ENCODE data around the gene SHBG.
"Not testable (repeated sequence)": the region's sequence is repeated elsewhere in the genome, so short reads cannot be mapped to it uniquely, and the experiment has no call there.

The SHBG gene

GRCh38 chr17:7589204-7589868 is 40.6 kb upstream of the SHBG start:
- H3K9me3 ChIP-seq (ENCODE audit: control insufficient read depth in 2 of 2, low read length in 2 of 2) = no peaks in the 10 kb centered on the region
- no peaks in the 10 kb centered on the region for H3K27me3 ChIP-seq (ENCODE audit: control insufficient read depth in 2 of 2, insufficient read depth in 2 of 2, low read length in 2 of 2)
- H3K4me3 ChIP-seq (ENCODE audit: low read length in 2 of 2) = peak overlapping the region; percentile 31 to 45
- H3K27ac ChIP-seq (ENCODE audit: low read depth in 2 of 2, low read length in 2 of 2) = peak overlapping the region in 1 of 2 donors; percentile 43
- H3K4me1 ChIP-seq (ENCODE audit: control insufficient read depth in 2 of 2, insufficient read depth in 2 of 2, low read length in 2 of 2) = peaks cover 6 to 11% of the 10 kb centered on the region in 2 donors
- H3K36me3 ChIP-seq (ENCODE audit: control insufficient read depth in 2 of 2, insufficient read depth in 2 of 2, low read length in 2 of 2) = peaks cover 40 to 46% of the 10 kb centered on the region in 2 donors
- H3K9ac ChIP-seq (ENCODE audit: low read depth in 1 of 2, low read length in 2 of 2) = peak overlapping the region; percentile 32 to 50

GRCh38 chr17:7589891-7590691 is 39.8 kb upstream of the SHBG start, which contains the start of gene SOX15:
SOX15 (minus strand) TSS chr17:7590094; CDS start chr17:7589676, 418 bp downstream.
- Histone ChIP-seq H3K9ac (ENCODE audit: low read depth in 1 of 2, low read length in 2 of 2) (peak within 1 kb of the TSS; percentile 32 to 50), H3K4me3 (ENCODE audit: low read length in 2 of 2) (peak within 1 kb of the TSS; percentile 31 to 45), H3K27ac (ENCODE audit: low read depth in 2 of 2, low read length in 2 of 2) (peak within 1 kb of the TSS in 1 of 2 donors; percentile 43), H3K4me1 (ENCODE audit: control insufficient read depth in 2 of 2, insufficient read depth in 2 of 2, low read length in 2 of 2) (peaks cover 4 to 11% of the 10 kb centered on the region in 2 donors), H3K27me3 (ENCODE audit: control insufficient read depth in 2 of 2, insufficient read depth in 2 of 2, low read length in 2 of 2) (no peaks in the 10 kb centered on the region), H3K9me3 (ENCODE audit: control insufficient read depth in 2 of 2, low read length in 2 of 2) (no peaks in the 10 kb centered on the region), H3K36me3 (ENCODE audit: control insufficient read depth in 2 of 2, insufficient read depth in 2 of 2, low read length in 2 of 2) (peaks cover 45 to 54% of the 10 kb centered on the region in 2 donors)

GRCh38 chr17:7590743-7591142 is 39.2 kb upstream of the SHBG start:
- peaks cover 4 to 11% of the 10 kb centered on the region in 2 donors for H3K4me1 ChIP-seq (ENCODE audit: control insufficient read depth in 2 of 2, insufficient read depth in 2 of 2, low read length in 2 of 2)
- H3K27me3 ChIP-seq (ENCODE audit: control insufficient read depth in 2 of 2, insufficient read depth in 2 of 2, low read length in 2 of 2) = no peaks in the 10 kb centered on the region
- no peak overlapping the region for H3K4me3 ChIP-seq (ENCODE audit: low read length in 2 of 2)
- H3K36me3 ChIP-seq (ENCODE audit: control insufficient read depth in 2 of 2, insufficient read depth in 2 of 2, low read length in 2 of 2) = peaks cover 52 to 60% of the 10 kb centered on the region in 2 donors
- no peaks in the 10 kb centered on the region for H3K9me3 ChIP-seq (ENCODE audit: control insufficient read depth in 2 of 2, low read length in 2 of 2)
- H3K9ac ChIP-seq (ENCODE audit: low read depth in 1 of 2, low read length in 2 of 2) = no peak overlapping the region
- H3K27ac ChIP-seq (ENCODE audit: low read depth in 2 of 2, low read length in 2 of 2) = no peak overlapping the region

GRCh38 chr17:7591596-7591995 is 38.3 kb upstream of the SHBG start:
- Histone ChIP-seq H3K27ac (ENCODE audit: low read depth in 2 of 2, low read length in 2 of 2) (no peak overlapping the region), H3K4me3 (ENCODE audit: low read length in 2 of 2) (no peak overlapping the region), H3K36me3 (ENCODE audit: control insufficient read depth in 2 of 2, insufficient read depth in 2 of 2, low read length in 2 of 2) (peaks cover 57 to 65% of the 10 kb centered on the region in 2 donors), H3K9me3 (ENCODE audit: control insufficient read depth in 2 of 2, low read length in 2 of 2) (no peaks in the 10 kb centered on the region), H3K9ac (ENCODE audit: low read depth in 1 of 2, low read length in 2 of 2) (no peak overlapping the region), H3K4me1 (ENCODE audit: control insufficient read depth in 2 of 2, insufficient read depth in 2 of 2, low read length in 2 of 2) (peaks cover 4 to 11% of the 10 kb centered on the region in 2 donors), H3K27me3 (ENCODE audit: control insufficient read depth in 2 of 2, insufficient read depth in 2 of 2, low read length in 2 of 2) (no peaks in the 10 kb centered on the region)

- no peak overlapping the region for H3K27ac ChIP-seq (ENCODE audit: low read depth in 2 of 2, low read length in 2 of 2)
- H3K4me3 ChIP-seq (ENCODE audit: low read length in 2 of 2) = no peak overlapping the region
- peaks cover 4 to 11% of the 10 kb centered on the region in 2 donors for H3K4me1 ChIP-seq (ENCODE audit: control insufficient read depth in 2 of 2, insufficient read depth in 2 of 2, low read length in 2 of 2)
- H3K9me3 ChIP-seq (ENCODE audit: control insufficient read depth in 2 of 2, low read length in 2 of 2) = no peaks in the 10 kb centered on the region
- H3K36me3 ChIP-seq (ENCODE audit: control insufficient read depth in 2 of 2, insufficient read depth in 2 of 2, low read length in 2 of 2) = peaks cover 48 to 60% of the 10 kb centered on the region in 2 donors
- H3K9ac ChIP-seq (ENCODE audit: low read depth in 1 of 2, low read length in 2 of 2) = no peak overlapping the region
- no peaks in the 10 kb centered on the region for H3K27me3 ChIP-seq (ENCODE audit: control insufficient read depth in 2 of 2, insufficient read depth in 2 of 2, low read length in 2 of 2)
These were observed 37.4 kb upstream of the SHBG start for GRCh38 chr17:7592422-7593021.

GRCh38 chr17:7593296-7593695 is 36.6 kb upstream of the SHBG start:
- H3K4me1 ChIP-seq (ENCODE audit: control insufficient read depth in 2 of 2, insufficient read depth in 2 of 2, low read length in 2 of 2) = peaks cover 4 to 9% of the 10 kb centered on the region in 2 donors
- H3K4me3 ChIP-seq (ENCODE audit: low read length in 2 of 2) = no peak overlapping the region
- H3K27me3 ChIP-seq (ENCODE audit: control insufficient read depth in 2 of 2, insufficient read depth in 2 of 2, low read length in 2 of 2) = no peaks in the 10 kb centered on the region
- no peaks in the 10 kb centered on the region for H3K9me3 ChIP-seq (ENCODE audit: control insufficient read depth in 2 of 2, low read length in 2 of 2)
- H3K36me3 ChIP-seq (ENCODE audit: control insufficient read depth in 2 of 2, insufficient read depth in 2 of 2, low read length in 2 of 2) = peaks cover 42 to 54% of the 10 kb centered on the region in 2 donors
- H3K9ac ChIP-seq (ENCODE audit: low read depth in 1 of 2, low read length in 2 of 2) = no peak overlapping the region
- H3K27ac ChIP-seq (ENCODE audit: low read depth in 2 of 2, low read length in 2 of 2) = no peak overlapping the region

GRCh38 chr17:7597561-7597960 is 32.4 kb upstream of the SHBG start:
- not testable (repeated sequence) for H3K27ac ChIP-seq (ENCODE audit: low read depth in 2 of 2, low read length in 2 of 2); H3K27me3 ChIP-seq (ENCODE audit: control insufficient read depth in 2 of 2, insufficient read depth in 2 of 2, low read length in 2 of 2); H3K4me3 ChIP-seq (ENCODE audit: low read length in 2 of 2); H3K9ac ChIP-seq (ENCODE audit: low read depth in 1 of 2, low read length in 2 of 2); H3K9me3 ChIP-seq (ENCODE audit: control insufficient read depth in 2 of 2, low read length in 2 of 2); H3K4me1 ChIP-seq (ENCODE audit: control insufficient read depth in 2 of 2, insufficient read depth in 2 of 2, low read length in 2 of 2)
- peaks cover 40 to 70% of the 10 kb centered on the region in 2 donors for H3K36me3 ChIP-seq (ENCODE audit: control insufficient read depth in 2 of 2, insufficient read depth in 2 of 2, low read length in 2 of 2)

GRCh38 chr17:7606280-7606679 is 23.7 kb upstream of the SHBG start:
- Histone ChIP-seq H3K9ac (ENCODE audit: low read depth in 1 of 2, low read length in 2 of 2) (no peak overlapping the region), H3K27ac (ENCODE audit: low read depth in 2 of 2, low read length in 2 of 2) (no peak overlapping the region), H3K9me3 (ENCODE audit: control insufficient read depth in 2 of 2, low read length in 2 of 2) (no peaks in the 10 kb centered on the region), H3K27me3 (ENCODE audit: control insufficient read depth in 2 of 2, insufficient read depth in 2 of 2, low read length in 2 of 2) (no peaks in the 10 kb centered on the region), H3K4me3 (ENCODE audit: low read length in 2 of 2) (no peak overlapping the region), H3K36me3 (ENCODE audit: control insufficient read depth in 2 of 2, insufficient read depth in 2 of 2, low read length in 2 of 2) (peaks cover 27 to 31% of the 10 kb centered on the region in 2 donors), H3K4me1 (ENCODE audit: control insufficient read depth in 2 of 2, insufficient read depth in 2 of 2, low read length in 2 of 2) (no peaks in the 10 kb centered on the region)

GRCh38 chr17:7610641-7611040 is 19.3 kb upstream of the SHBG start:
- H3K4me1 ChIP-seq (ENCODE audit: control insufficient read depth in 2 of 2, insufficient read depth in 2 of 2, low read length in 2 of 2) = peaks cover 16 to 17% of the 10 kb centered on the region in 2 donors
- peaks cover 5% of the 10 kb centered on the region in 2 donors for H3K36me3 ChIP-seq (ENCODE audit: control insufficient read depth in 2 of 2, insufficient read depth in 2 of 2, low read length in 2 of 2)
- no peak overlapping the region for H3K9ac ChIP-seq (ENCODE audit: low read depth in 1 of 2, low read length in 2 of 2)
- H3K27me3 ChIP-seq (ENCODE audit: control insufficient read depth in 2 of 2, insufficient read depth in 2 of 2, low read length in 2 of 2) = no peaks in the 10 kb centered on the region
- H3K9me3 ChIP-seq (ENCODE audit: control insufficient read depth in 2 of 2, low read length in 2 of 2) = no peaks in the 10 kb centered on the region
- H3K27ac ChIP-seq (ENCODE audit: low read depth in 2 of 2, low read length in 2 of 2) = no peak overlapping the region
- H3K4me3 ChIP-seq (ENCODE audit: low read length in 2 of 2) = no peak overlapping the region
